GM12801 (cell line): ENCODE results near the gene PRKAG2.

Source experiments
- CTCF ChIP-seq: IDR thresholded peaks from one replicate; pipeline ENCODE4 v1.5.1; 2011; ENCODE audit warnings: control low read depth; ENCODE audit not compliant: insufficient read length; ENCODE audit errors: extremely low read depth

The PRKAG2 gene

GRCh38 chr7:151742713-151743480 is 134.0 kb downstream of the PRKAG2 start:
- TF ChIP-seq CTCF, result no peak

GRCh38 chr7:151741585-151741984 is 135.3 kb downstream of the PRKAG2 start:
- TF ChIP-seq CTCF, result no peak

- no peak for TF ChIP-seq CTCF
Observed at GRCh38 chr7:151740081-151740851, 136.6 kb downstream of the PRKAG2 start.

GRCh38 chr7:151738925-151739324 is 138.0 kb downstream of the PRKAG2 start:
- no peak for TF ChIP-seq CTCF

GRCh38 chr7:151736403-151736909 is 140.5 kb downstream of the PRKAG2 start:
- TF ChIP-seq CTCF, result no peak

GRCh38 chr7:151735851-151736402 is 141.0 kb downstream of the PRKAG2 start:
- TF ChIP-seq CTCF, result no peak

GRCh38 chr7:151735186-151735850 is 141.6 kb downstream of the PRKAG2 start:
- no peak for TF ChIP-seq CTCF
